Naive thymus-derived CD4-positive, alpha-beta T cell (primary cell): ENCODE data around the gene SECISBP2. TPM values are rescaled to one million over a fixed set of nuclear protein-coding genes. Genes with fewer than 3 reads are reported as not detected.
"Not testable (repeated sequence)": the region's sequence is repeated elsewhere in the genome, so short reads cannot be mapped to it uniquely, and the experiment has no call there.

ENCODE experiments used
- ATAC-seq: fragments of 150-1000 bp; cut with Tn5 transposase; 2 replicates; pipeline ENCODE4 v1.10.0; 2021; ENCODE audit warnings: mild to moderate bottlenecking, moderate library complexity
- CTCF ChIA-PET: fragments of 350-600 bp; sonication (Branson Sonifier 250); formaldehyde crosslinking; loops from one replicate; lab custom pipeline; 2021; ENCODE audit warnings: antibody characterized with exemption; lab: Charles Lee
- POLR2A ChIA-PET: fragments of 350-600 bp; sonication (Branson Sonifier 250); formaldehyde crosslinking; loops from one replicate; lab custom pipeline; 2021; ENCODE audit warnings: antibody characterized with exemption, inconsistent platforms; lab: Charles Lee
- DNase-seq, 9 donors: peaks; one replicate each; pipeline versions ENCODE4 v3.0.0 to v3.0.0-alpha.2; 2020 to 2022; ENCODE audit warnings: mixed read lengths in 1 of 9
- H3K27ac ChIP-seq: one replicate; pipeline ENCODE4 v1.7.0; 2013; ENCODE audit warnings: mild to moderate bottlenecking, low read depth, low read length, moderate library complexity
- H3K27me3 ChIP-seq, 2 donors: one replicate each; pipeline ENCODE4 v1.7.0; 2013; ENCODE audit warnings: low read length in 2 of 2, mild to moderate bottlenecking in 2 of 2, moderate library complexity in 2 of 2; ENCODE audit not compliant: control insufficient read depth in 2 of 2, insufficient read depth in 2 of 2
- H3K36me3 ChIP-seq, 3 experiments: 1 replicate in 2 of 3; 2 replicates in 1 of 3; pipeline ENCODE4 v1.7.0; 2013; ENCODE audit warnings: low read length in 3 of 3, mild to moderate bottlenecking in 3 of 3, moderate library complexity in 1 of 3; ENCODE audit not compliant: insufficient read depth in 3 of 3, control insufficient read depth in 2 of 3
- H3K4me1 ChIP-seq, 2 donors: one replicate each; pipeline ENCODE4 v1.7.0; 2013; ENCODE audit warnings: low read length in 2 of 2, mild to moderate bottlenecking in 2 of 2, moderate library complexity in 1 of 2; ENCODE audit not compliant: control insufficient read depth in 2 of 2, insufficient read depth in 2 of 2
- H3K4me3 ChIP-seq: 2 replicates; pipeline ENCODE4 v1.7.0; 2013; ENCODE audit warnings: mild to moderate bottlenecking, low read length
- H3K9me3 ChIP-seq, 3 experiments: 1 replicate in 2 of 3; 2 replicates in 1 of 3; pipeline ENCODE4 v1.7.0; 2013; ENCODE audit warnings: low read length in 3 of 3; ENCODE audit not compliant: control insufficient read depth in 2 of 3
- H3K27ac Mint-ChIP-seq, 9 donors: one replicate each; pipeline ENCODE4 v1.8.0; 2020 to 2022; ENCODE audit warnings: mixed read lengths in 9 of 9, mild to moderate bottlenecking in 8 of 9, moderate library complexity in 5 of 9, inconsistent platforms in 2 of 9
- H3K27me3 Mint-ChIP-seq, 5 donors: one replicate each; pipeline ENCODE4 v1.8.0; 2021 to 2022; ENCODE audit warnings: mixed read lengths in 5 of 5, mild to moderate bottlenecking in 1 of 5
- H3K36me3 Mint-ChIP-seq, 5 donors: one replicate each; pipeline ENCODE4 v1.8.0; 2020 to 2022; ENCODE audit warnings: mixed read lengths in 5 of 5, mild to moderate bottlenecking in 3 of 5, inconsistent platforms in 1 of 5
- H3K4me1 Mint-ChIP-seq, 7 donors: one replicate each; pipeline ENCODE4 v1.8.0; 2020 to 2022; ENCODE audit warnings: mixed read lengths in 7 of 7, mild to moderate bottlenecking in 3 of 7, inconsistent platforms in 1 of 7
- H3K4me3 Mint-ChIP-seq, 10 donors: one replicate each; pipeline ENCODE4 v1.8.0; 2020 to 2022; ENCODE audit warnings: mild to moderate bottlenecking in 10 of 10, mixed read lengths in 10 of 10, moderate library complexity in 6 of 10, inconsistent platforms in 2 of 10
- H3K9me3 Mint-ChIP-seq, 11 donors: one replicate each; pipeline ENCODE4 v1.8.0; 2020 to 2022; ENCODE audit warnings: mixed read lengths in 11 of 11, mild to moderate bottlenecking in 4 of 11, inconsistent platforms in 1 of 11, moderate library complexity in 1 of 11
- intact Hi-C, 2 donors: fragments of 100-400 bp; cut with micrococcal nuclease; formaldehyde crosslinking; loops; one replicate each; pipeline ENCODE4 v1.15.1; 2023
- polyA plus RNA-seq, 2 donors: library from polyadenylated mRNA; unstranded; fragments of 300-500 nt; fragmentation: Illumina TruSeq; gene quantifications; one replicate each; pipeline ENCODE4 v1.2.3, GENCODE V29; 2021
- total RNA-seq, 6 experiments: library from RNA in 5 of 6; stranded (reverse) in 5 of 6; gene quantifications; 1 replicate in 5 of 6; 2 replicates in 1 of 6; pipeline ENCODE4 v1.2.3 and lab custom pipeline; 2021 to 2026

SECISBP2 gene
- total and polyA plus RNA-seq, 7 experiments from 2014 or later = 20.1 to 130 (median 100) TPM

- Mint-ChIP-seq H3K4me1 (peaks cover 14 to 26% (median 24%) of the 10 kb centered on the region in 7 donors), H3K4me3 (peak overlapping the region in 7 of 10 donors; percentile 42 to 64 (median 58)), H3K27ac (peak overlapping the region in 6 of 9 donors; percentile 13 to 63 (median 38)), H3K27me3 (peaks cover 7 to 13% (median 10%) of the 10 kb centered on the region in 5 donors), H3K36me3 (peaks cover 4 to 29% (median 19%) of the 10 kb centered on the region in 5 donors), H3K9me3 (peaks cover 0 to 36% (median 20%) of the 10 kb centered on the region in 11 donors)
- ATAC-seq = peak; percentile 40
- Histone ChIP-seq H3K9me3 (peaks cover 0 to 19% (median 4%) of the 10 kb centered on the region in 3 experiments), H3K4me3 (no peak overlapping the region), H3K27me3 (no peaks in the 10 kb centered on the region), H3K36me3 (no peaks in the 10 kb centered on the region), H3K27ac (no peak overlapping the region), H3K4me1 (peaks cover 8 to 11% of the 10 kb centered on the region in 2 donors)
- CTCF ChIA-PET = interaction anchor here (0.8 kb wide), 1 partner anchor 14 kb away, joined by 3 read pairs; no protein-coding TSS in a partner anchor
- intact Hi-C loops = loop anchor here in 1 of 2 donors (5.0 kb wide), 1 partner anchor 100 kb away; the partner anchor contains the start of gene SHC3
- peak in 4 of 9 donors; percentile 10 to 30 (median 20) for DNase-seq
- POLR2A ChIA-PET = no interaction called here
These were observed 40.8 kb upstream of the SECISBP2 start for GRCh38 chr9:89277454-89277853.

DNA sequence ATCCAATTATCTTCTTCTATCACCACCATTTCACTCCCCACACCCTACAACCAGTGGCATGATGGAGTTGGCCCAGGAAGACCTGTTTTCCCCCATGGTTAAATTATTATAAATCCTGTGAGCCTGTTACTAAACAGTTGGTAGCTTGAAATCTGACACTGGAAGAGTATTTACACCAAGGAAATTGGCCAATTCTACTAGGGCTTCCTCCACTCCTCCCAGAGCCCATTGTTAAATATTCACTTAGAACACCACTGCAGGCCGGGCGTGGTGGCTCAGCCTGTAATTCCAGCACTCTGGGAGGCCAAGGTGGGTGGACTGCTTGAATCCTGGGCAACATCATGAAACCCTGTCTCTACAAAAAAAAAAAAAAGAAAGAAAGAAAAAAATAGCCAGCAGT is 39.7 kb upstream of the SECISBP2 start:
- no peak overlapping the region for H3K27ac ChIP-seq
- H3K27me3 ChIP-seq = no peaks in the 10 kb centered on the region
- H3K4me1 Mint-ChIP-seq = peaks cover 14 to 26% (median 24%) of the 10 kb centered on the region in 7 donors
- H3K9me3 ChIP-seq = peaks cover 0 to 11% (median 0%) of the 10 kb centered on the region in 3 experiments
- peaks cover 0 to 8% (median 4%) of the 10 kb centered on the region in 5 donors for H3K27me3 Mint-ChIP-seq
- CTCF ChIA-PET = interaction anchor here (1.7 kb wide), 1 partner anchor 682 kb away, joined by 4 read pairs; no protein-coding TSS in a partner anchor
- intact Hi-C loops = loop anchor here in 1 of 2 donors (5.0 kb wide), 1 partner anchor 101 kb away; the partner anchor contains the start of gene SHC3
- ATAC-seq (no peak), DNase-seq (no peak)
- H3K9me3 Mint-ChIP-seq = peaks cover 0 to 25% (median 11%) of the 10 kb centered on the region in 11 donors
- H3K36me3 ChIP-seq = no peaks in the 10 kb centered on the region
- POLR2A ChIA-PET = no interaction called here
- H3K27ac Mint-ChIP-seq = no peak overlapping the region
- H3K4me3 Mint-ChIP-seq = no peak overlapping the region
- peaks cover 8 to 11% of the 10 kb centered on the region in 2 donors for H3K4me1 ChIP-seq
- peaks cover 8 to 20% (median 11%) of the 10 kb centered on the region in 5 donors for H3K36me3 Mint-ChIP-seq
- no peak overlapping the region for H3K4me3 ChIP-seq

GRCh38 chr9:89278997-89279739 is 39.1 kb upstream of the SECISBP2 start:
- Mint-ChIP-seq H3K36me3 (peaks cover 4 to 19% (median 9%) of the 10 kb centered on the region in 5 donors), H3K4me3 (no peak overlapping the region), H3K27ac (no peak overlapping the region), H3K9me3 (peaks cover 0 to 18% (median 7%) of the 10 kb centered on the region in 11 donors), H3K27me3 (peaks cover 0 to 11% (median 0%) of the 10 kb centered on the region in 5 donors), H3K4me1 (peaks cover 14 to 26% (median 24%) of the 10 kb centered on the region in 7 donors)
- POLR2A ChIA-PET = no interaction called here
- Histone ChIP-seq H3K9me3 (peaks cover 0 to 5% (median 0%) of the 10 kb centered on the region in 3 experiments), H3K4me3 (no peak overlapping the region), H3K36me3 (no peaks in the 10 kb centered on the region), H3K27me3 (no peaks in the 10 kb centered on the region), H3K4me1 (peaks cover 8 to 11% of the 10 kb centered on the region in 2 donors), H3K27ac (no peak overlapping the region)
- ATAC-seq = peak; percentile 63
- intact Hi-C loops = loop anchor here in 1 of 2 donors (5.0 kb wide), 1 partner anchor 102 kb away; the partner anchor contains the start of gene SHC3
- DNase-seq = peak in 5 of 9 donors; percentile 16 to 36 (median 25)
- CTCF ChIA-PET = interaction anchor here (1.7 kb wide), 1 partner anchor 683 kb away, joined by 4 read pairs; no protein-coding TSS in a partner anchor

DNA sequence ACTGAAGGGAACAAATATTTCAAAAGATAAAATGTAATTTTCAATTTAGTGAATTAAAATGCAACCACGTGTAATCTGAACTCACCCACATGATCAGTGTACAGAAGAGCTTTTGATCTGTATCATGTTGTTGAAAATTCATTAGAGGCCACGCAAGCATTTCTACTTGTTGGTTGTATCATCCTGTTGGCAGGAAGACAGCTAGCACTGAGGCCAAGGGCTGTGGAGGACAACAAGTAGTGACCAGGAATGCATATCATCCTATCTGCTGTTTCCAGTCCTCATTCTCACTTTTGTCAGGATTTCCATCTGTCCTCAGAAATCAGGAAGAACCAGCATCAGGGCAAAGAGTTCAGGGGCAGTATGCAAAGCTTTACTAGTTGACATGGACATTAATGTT is 37.2 kb upstream of the SECISBP2 start:
- Histone ChIP-seq H3K36me3 (no peaks in the 10 kb centered on the region), H3K4me3 (no peak overlapping the region), H3K27ac (no peak overlapping the region), H3K4me1 (peaks cover 8 to 11% of the 10 kb centered on the region in 2 donors), H3K27me3 (no peaks in the 10 kb centered on the region), H3K9me3 (no peaks in the 10 kb centered on the region)
- Mint-ChIP-seq H3K27ac (no peak overlapping the region), H3K36me3 (peaks cover 4 to 16% (median 6%) of the 10 kb centered on the region in 5 donors), H3K27me3 (peaks cover 0 to 12% (median 0%) of the 10 kb centered on the region in 5 donors), H3K4me1 (peaks cover 14 to 26% (median 24%) of the 10 kb centered on the region in 7 donors), H3K4me3 (peak overlapping the region in 3 of 10 donors; percentile 9 to 49 (median 26)), H3K9me3 (peaks cover 0 to 6% (median 4%) of the 10 kb centered on the region in 11 donors)
- CTCF ChIA-PET = no interaction called here
- ATAC-seq (no peak), DNase-seq (no peak)
- intact Hi-C loops = no loop called here
- POLR2A ChIA-PET = no interaction called here

DNA sequence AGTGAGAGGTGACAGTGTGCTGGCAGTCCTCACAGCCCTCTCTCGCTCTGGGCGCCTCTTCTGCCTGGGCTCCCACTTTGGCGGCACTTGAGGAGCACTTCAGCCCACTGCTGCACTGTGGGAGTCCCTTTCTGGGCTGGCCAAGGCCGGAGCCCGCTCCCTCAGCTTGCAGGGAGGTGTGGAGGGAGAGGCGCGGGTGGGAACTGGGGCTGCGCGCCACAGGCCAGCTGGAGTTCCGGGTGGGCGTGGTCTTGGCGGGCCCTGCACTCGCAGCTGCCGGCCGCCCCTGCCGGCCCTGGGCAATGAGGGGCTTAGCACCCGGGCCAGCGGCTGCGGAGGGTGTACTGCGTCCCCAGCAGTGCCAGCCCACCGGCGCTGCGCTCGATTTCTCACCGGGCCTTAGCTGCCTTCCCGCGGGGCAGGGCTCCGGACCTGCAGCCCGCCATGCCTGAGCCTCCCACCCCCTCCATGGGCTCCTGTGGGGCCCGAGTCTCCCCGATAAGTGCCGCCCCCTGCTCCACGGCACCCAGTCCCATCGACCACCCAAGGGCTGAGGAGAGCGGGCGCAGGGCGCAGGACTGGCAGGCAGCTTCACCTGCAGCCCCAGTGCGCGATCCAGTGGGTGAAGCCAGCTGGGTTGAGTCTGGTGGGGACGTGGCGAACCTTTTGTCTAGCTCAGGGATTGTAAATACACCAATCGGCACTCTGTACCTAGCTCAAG is 35.9 kb upstream of the SECISBP2 start:
- H3K27ac ChIP-seq, H3K9me3 ChIP-seq, H3K4me3 ChIP-seq, H3K27ac Mint-ChIP-seq, H3K9me3 Mint-ChIP-seq, ATAC-seq, intact Hi-C loops, DNase-seq, H3K36me3 ChIP-seq, CTCF ChIA-PET, H3K27me3 ChIP-seq, H3K4me1 ChIP-seq: not testable (repeated sequence)
- POLR2A ChIA-PET = interaction anchor here (0.8 kb wide), 1 partner anchor 23 kb away, joined by 4 read pairs; no protein-coding TSS in a partner anchor
- Mint-ChIP-seq H3K27me3 (peaks cover 0 to 12% (median 0%) of the 10 kb centered on the region in 5 donors), H3K4me1 (peaks cover 2 to 14% (median 13%) of the 10 kb centered on the region in 7 donors), H3K4me3 (peak overlapping the region in 6 of 10 donors; percentile 25 to 67 (median 42)), H3K36me3 (peaks cover 0 to 20% (median 3%) of the 10 kb centered on the region in 5 donors)

DNA sequence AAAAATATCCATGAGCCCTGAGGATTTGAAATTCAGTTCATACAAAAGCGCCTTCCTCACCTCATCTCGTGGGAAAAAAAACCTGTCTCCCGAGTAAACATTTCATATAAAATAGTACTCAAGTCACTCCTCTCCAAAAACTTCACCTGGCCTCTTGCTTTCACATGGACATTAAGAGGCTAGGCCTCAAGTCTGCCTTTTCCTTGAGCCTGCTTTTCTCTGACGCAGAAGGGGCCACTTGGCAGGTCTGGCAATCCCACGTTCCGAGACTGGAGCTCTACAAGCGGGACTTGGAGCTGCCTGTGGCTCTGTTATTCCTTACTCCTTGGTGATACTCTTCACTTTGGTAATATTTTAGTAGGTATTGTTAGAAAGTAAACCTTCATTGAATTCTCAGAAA is 34.2 kb upstream of the SECISBP2 start:
- Histone ChIP-seq H3K27ac (no peak overlapping the region), H3K9me3 (no peaks in the 10 kb centered on the region), H3K4me1 (peaks cover 0 to under 1% of the 10 kb centered on the region in 2 donors), H3K36me3 (no peaks in the 10 kb centered on the region), H3K27me3 (no peaks in the 10 kb centered on the region), H3K4me3 (no peak overlapping the region)
- ChIA-PET CTCF (no interaction called here), POLR2A (no interaction called here)
- Mint-ChIP-seq H3K9me3 (no peaks in the 10 kb centered on the region), H3K4me3 (peak overlapping the region in 2 of 10 donors; percentile 12 to 38), H3K4me1 (peaks cover 0 to 12% (median 9%) of the 10 kb centered on the region in 7 donors), H3K27ac (peak overlapping the region in 1 of 9 donors; percentile 43), H3K27me3 (peaks cover 0 to 12% (median 0%) of the 10 kb centered on the region in 5 donors), H3K36me3 (peaks cover 0 to 28% (median 7%) of the 10 kb centered on the region in 5 donors)
- DNase-seq (no peak), ATAC-seq (no peak)
- intact Hi-C loops = no loop called here
